ENCODE results near the gene JAKMIP1. TPM values are rescaled to one million over a fixed set of nuclear protein-coding genes. Genes with fewer than 3 reads are reported as not detected.

The JAKMIP1 gene
- total RNA-seq, 1 experiment from 2014 or later, result not detected

DNA sequence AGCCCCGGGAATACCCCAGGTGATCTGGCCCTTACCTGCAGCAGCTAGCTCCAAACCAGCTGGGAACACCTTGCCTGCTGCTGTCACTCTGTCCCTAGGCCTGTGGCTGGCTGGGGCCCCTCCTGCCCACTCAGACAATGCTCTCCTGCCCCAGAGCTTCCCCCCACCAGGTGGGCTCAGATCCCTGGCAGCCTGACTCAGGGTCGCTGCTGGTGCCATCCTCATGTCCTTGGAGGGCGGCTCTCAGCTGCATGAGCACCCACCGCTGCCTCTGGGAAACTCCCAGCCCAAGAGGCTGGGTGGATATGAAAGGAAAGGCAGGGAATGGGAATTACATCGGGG, 197.9 kb downstream of the JAKMIP1 start:
- Histone ChIP-seq H3K27ac (ENCODE audit: low read length) (no peak overlapping the region), H3K27me3 (ENCODE audit: control insufficient read depth, insufficient read depth, low read length) (no peaks in the 10 kb centered on the region; the same call in 1 of the 2 replicates), H3K4me3 (ENCODE audit: low read depth in 2 of 2, low read length in 2 of 2) (no peak overlapping the region), H3K9me3 (ENCODE audit: control insufficient read depth, insufficient read depth, low read depth, low read length) (no peaks in the 10 kb centered on the region), H3K36me3 (ENCODE audit: control insufficient read depth, insufficient read depth, low read length) (no peaks in the 10 kb centered on the region), H3K4me1 (ENCODE audit: control insufficient read depth, insufficient read depth, low read length) (no peaks in the 10 kb centered on the region)
- no TSS peak for BruUV-seq (replicated peaks)
- POLR2A ChIA-PET, result no interaction called here
- ATAC-seq (no peak), DNase-seq (ENCODE audit: low read depth, low spot score) (no peak)
- CTCF ChIA-PET, result no interaction called here
- intact Hi-C loops (cut with micrococcal nuclease; ENCODE audit: unreplicated experiment), result no loop called here
- in situ Hi-C loops (cut with HindIII; ENCODE audit: low pct_unique_long_range_greater_than_20kb, low sequenced_read_pairs), result no loop called here
- TF ChIP-seq POLR2AphosphoS5 (IDR thresholded peaks at IDR 0.05; ENCODE audit: low read depth, low read length) (no peak), TCF7L2 (IDR thresholded peaks at IDR 0.05; ENCODE audit: low read depth, low read length) (no peak), SIN3A (IDR thresholded peaks at IDR 0.05; ENCODE audit: borderline replicate concordance, insufficient read depth, low read depth, low read length) (no peak)
- TF ChIP-seq, protein P1, sequence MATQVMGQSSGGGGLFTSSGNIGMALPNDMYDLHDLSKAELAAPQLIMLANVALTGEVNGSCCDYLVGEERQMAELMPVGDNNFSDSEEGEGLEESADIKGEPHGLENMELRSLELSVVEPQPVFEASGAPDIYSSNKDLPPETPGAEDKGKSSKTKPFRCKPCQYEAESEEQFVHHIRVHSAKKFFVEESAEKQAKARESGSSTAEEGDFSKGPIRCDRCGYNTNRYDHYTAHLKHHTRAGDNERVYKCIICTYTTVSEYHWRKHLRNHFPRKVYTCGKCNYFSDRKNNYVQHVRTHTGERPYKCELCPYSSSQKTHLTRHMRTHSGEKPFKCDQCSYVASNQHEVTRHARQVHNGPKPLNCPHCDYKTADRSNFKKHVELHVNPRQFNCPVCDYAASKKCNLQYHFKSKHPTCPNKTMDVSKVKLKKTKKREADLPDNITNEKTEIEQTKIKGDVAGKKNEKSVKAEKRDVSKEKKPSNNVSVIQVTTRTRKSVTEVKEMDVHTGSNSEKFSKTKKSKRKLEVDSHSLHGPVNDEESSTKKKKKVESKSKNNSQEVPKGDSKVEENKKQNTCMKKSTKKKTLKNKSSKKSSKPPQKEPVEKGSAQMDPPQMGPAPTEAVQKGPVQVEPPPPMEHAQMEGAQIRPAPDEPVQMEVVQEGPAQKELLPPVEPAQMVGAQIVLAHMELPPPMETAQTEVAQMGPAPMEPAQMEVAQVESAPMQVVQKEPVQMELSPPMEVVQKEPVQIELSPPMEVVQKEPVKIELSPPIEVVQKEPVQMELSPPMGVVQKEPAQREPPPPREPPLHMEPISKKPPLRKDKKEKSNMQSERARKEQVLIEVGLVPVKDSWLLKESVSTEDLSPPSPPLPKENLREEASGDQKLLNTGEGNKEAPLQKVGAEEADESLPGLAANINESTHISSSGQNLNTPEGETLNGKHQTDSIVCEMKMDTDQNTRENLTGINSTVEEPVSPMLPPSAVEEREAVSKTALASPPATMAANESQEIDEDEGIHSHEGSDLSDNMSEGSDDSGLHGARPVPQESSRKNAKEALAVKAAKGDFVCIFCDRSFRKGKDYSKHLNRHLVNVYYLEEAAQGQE (IDR thresholded peaks at IDR 0.05; ENCODE audit: insufficient read depth in 1 of 2, low read depth in 2 of 2, low read length in 1 of 2), result no peak
- TF ChIP-seq, protein P2, sequence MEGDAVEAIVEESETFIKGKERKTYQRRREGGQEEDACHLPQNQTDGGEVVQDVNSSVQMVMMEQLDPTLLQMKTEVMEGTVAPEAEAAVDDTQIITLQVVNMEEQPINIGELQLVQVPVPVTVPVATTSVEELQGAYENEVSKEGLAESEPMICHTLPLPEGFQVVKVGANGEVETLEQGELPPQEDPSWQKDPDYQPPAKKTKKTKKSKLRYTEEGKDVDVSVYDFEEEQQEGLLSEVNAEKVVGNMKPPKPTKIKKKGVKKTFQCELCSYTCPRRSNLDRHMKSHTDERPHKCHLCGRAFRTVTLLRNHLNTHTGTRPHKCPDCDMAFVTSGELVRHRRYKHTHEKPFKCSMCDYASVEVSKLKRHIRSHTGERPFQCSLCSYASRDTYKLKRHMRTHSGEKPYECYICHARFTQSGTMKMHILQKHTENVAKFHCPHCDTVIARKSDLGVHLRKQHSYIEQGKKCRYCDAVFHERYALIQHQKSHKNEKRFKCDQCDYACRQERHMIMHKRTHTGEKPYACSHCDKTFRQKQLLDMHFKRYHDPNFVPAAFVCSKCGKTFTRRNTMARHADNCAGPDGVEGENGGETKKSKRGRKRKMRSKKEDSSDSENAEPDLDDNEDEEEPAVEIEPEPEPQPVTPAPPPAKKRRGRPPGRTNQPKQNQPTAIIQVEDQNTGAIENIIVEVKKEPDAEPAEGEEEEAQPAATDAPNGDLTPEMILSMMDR (IDR thresholded peaks at IDR 0.05), result no peak

DNA sequence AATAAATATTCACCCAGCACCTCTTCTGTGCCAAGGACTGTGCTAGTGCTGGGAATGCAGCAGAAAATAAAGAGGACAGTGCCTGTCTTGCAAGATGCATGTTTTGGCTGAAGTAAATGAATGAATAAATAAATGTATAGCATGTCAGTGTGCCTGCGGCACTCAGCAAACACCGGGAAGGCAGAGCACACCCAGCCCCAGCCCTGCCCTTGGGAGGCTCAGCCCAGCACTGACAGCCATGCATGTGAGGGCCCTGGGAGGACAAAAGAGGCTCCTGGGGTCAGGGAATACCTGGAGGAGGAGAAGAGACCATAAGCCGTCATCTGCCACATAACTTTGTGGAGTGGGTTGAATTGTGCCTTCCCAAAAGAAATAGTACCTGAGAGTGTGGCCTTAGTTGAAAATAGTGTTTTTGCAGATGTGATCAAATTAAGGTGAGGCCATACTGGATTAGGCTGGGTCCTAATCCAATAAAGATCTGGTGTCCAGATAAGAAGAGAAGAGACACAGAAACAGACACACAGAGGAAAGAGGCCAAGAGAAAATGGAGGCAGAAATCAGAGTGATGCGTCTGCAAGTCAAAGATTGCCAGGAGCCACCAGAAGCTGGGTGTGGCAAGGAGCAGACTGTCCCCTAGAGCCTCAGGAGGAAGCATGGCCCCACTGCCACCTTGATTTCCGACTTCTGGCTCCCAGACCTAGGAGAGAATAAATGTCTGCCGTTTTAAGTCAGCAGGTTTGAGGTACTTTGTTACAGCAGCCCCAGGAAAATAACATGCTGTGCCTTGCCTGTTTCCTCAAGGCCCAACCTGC, 198.5 kb downstream of the JAKMIP1 start:
- H3K36me3 ChIP-seq (ENCODE audit: control insufficient read depth, insufficient read depth, low read length), result no peaks in the 10 kb centered on the region
- ATAC-seq, result no peak
- TF ChIP-seq POLR2AphosphoS5 (IDR thresholded peaks at IDR 0.05; ENCODE audit: low read depth, low read length), result no peak
- no peak for TF ChIP-seq TCF7L2 (IDR thresholded peaks at IDR 0.05; ENCODE audit: low read depth, low read length)
- TF ChIP-seq, protein P1 (IDR thresholded peaks at IDR 0.05; ENCODE audit: insufficient read depth in 1 of 2, low read depth in 2 of 2, low read length in 1 of 2), result no peak
- TF ChIP-seq SIN3A (IDR thresholded peaks at IDR 0.05; ENCODE audit: borderline replicate concordance, insufficient read depth, low read depth, low read length), result no peak
- TF ChIP-seq, protein P2 (IDR thresholded peaks at IDR 0.05), result no peak
- BruUV-seq (replicated peaks), result no TSS peak
- H3K27ac ChIP-seq (ENCODE audit: low read length), result no peak overlapping the region
- in situ Hi-C loops (cut with HindIII; ENCODE audit: low pct_unique_long_range_greater_than_20kb, low sequenced_read_pairs), result no loop called here
- intact Hi-C loops (cut with micrococcal nuclease; ENCODE audit: unreplicated experiment), result no loop called here
- no peak overlapping the region for H3K4me3 ChIP-seq (ENCODE audit: low read depth in 2 of 2, low read length in 2 of 2)
- CTCF ChIA-PET, result no interaction called here
- H3K9me3 ChIP-seq (ENCODE audit: control insufficient read depth, insufficient read depth, low read depth, low read length), result no peaks in the 10 kb centered on the region
- H3K27me3 ChIP-seq (ENCODE audit: control insufficient read depth, insufficient read depth, low read length), result no peaks in the 10 kb centered on the region; the same call in 1 of the 2 replicates
- no peaks in the 10 kb centered on the region for H3K4me1 ChIP-seq (ENCODE audit: control insufficient read depth, insufficient read depth, low read length)
- no peak for DNase-seq (ENCODE audit: low read depth, low spot score)
- POLR2A ChIA-PET, result no interaction called here
